ENCODE data around the gene ATG5. TPM values are rescaled to one million over a fixed set of nuclear protein-coding genes. Genes with fewer than 3 reads are reported as not detected.

The ATG5 gene
- total and polyA plus RNA-seq, 2 donors from 2014 or later = 26.5 to 31.6 TPM

GRCh38 chr6:106149472-106150069, 176.0 kb downstream of the ATG5 start:
- H3K36me3 ChIP-seq (ENCODE audit: control insufficient read depth in 2 of 3, insufficient read depth in 3 of 3, low read length in 3 of 3) = no peaks in the 10 kb centered on the region
- H3K4me1 ChIP-seq (ENCODE audit: control insufficient read depth in 2 of 3, insufficient read depth in 2 of 3, low read depth in 1 of 3, low read length in 3 of 3) = no peaks in the 10 kb centered on the region
- H3K27ac ChIP-seq (ENCODE audit: low read depth in 2 of 2, low read length in 2 of 2) = no peak overlapping the region
- FAIRE-seq (no peak), DNase-seq (no peak)
- H3K27me3 ChIP-seq (ENCODE audit: control insufficient read depth, insufficient read depth, low read length) = no peaks in the 10 kb centered on the region
- no peaks in the 10 kb centered on the region for H3K9me3 ChIP-seq (ENCODE audit: control insufficient read depth in 2 of 3, insufficient read depth in 1 of 3, low read length in 3 of 3)
- no peak overlapping the region for H3K9ac ChIP-seq (ENCODE audit: low read length in 3 of 3)
- no peak overlapping the region for H3K4me3 ChIP-seq (ENCODE audit: low read length in 3 of 3)
- TF ChIP-seq CTCF (IDR thresholded peaks at IDR 0.05; ENCODE audit: borderline replicate concordance, extremely low read depth, insufficient read depth) = no peak
- intact Hi-C loops (cut with DNase I) = no loop called here

- FAIRE-seq (no peak), DNase-seq (no peak)
- intact Hi-C loops (cut with DNase I) = no loop called here
- Histone ChIP-seq H3K4me1 (ENCODE audit: control insufficient read depth in 2 of 3, insufficient read depth in 2 of 3, low read depth in 1 of 3, low read length in 3 of 3) (no peaks in the 10 kb centered on the region), H3K36me3 (ENCODE audit: control insufficient read depth in 2 of 3, insufficient read depth in 3 of 3, low read length in 3 of 3) (no peaks in the 10 kb centered on the region), H3K27ac (ENCODE audit: low read depth in 2 of 2, low read length in 2 of 2) (no peak overlapping the region), H3K9me3 (ENCODE audit: control insufficient read depth in 2 of 3, insufficient read depth in 1 of 3, low read length in 3 of 3) (no peaks in the 10 kb centered on the region), H3K27me3 (ENCODE audit: control insufficient read depth, insufficient read depth, low read length) (no peaks in the 10 kb centered on the region), H3K9ac (ENCODE audit: low read length in 3 of 3) (no peak overlapping the region), H3K4me3 (ENCODE audit: low read length in 3 of 3) (no peak overlapping the region)
- TF ChIP-seq CTCF (IDR thresholded peaks at IDR 0.05; ENCODE audit: borderline replicate concordance, extremely low read depth, insufficient read depth) = no peak
Measured at GRCh38 chr6:106147476-106147875, 178.1 kb downstream of the ATG5 start.

GRCh38 chr6:106146852-106147351, 178.7 kb downstream of the ATG5 start:
- TF ChIP-seq CTCF (IDR thresholded peaks at IDR 0.05; ENCODE audit: borderline replicate concordance, extremely low read depth, insufficient read depth) = no peak
- Histone ChIP-seq H3K4me1 (ENCODE audit: control insufficient read depth in 2 of 3, insufficient read depth in 2 of 3, low read depth in 1 of 3, low read length in 3 of 3) (no peaks in the 10 kb centered on the region), H3K9me3 (ENCODE audit: control insufficient read depth in 2 of 3, insufficient read depth in 1 of 3, low read length in 3 of 3) (no peaks in the 10 kb centered on the region), H3K9ac (ENCODE audit: low read length in 3 of 3) (no peak overlapping the region), H3K36me3 (ENCODE audit: control insufficient read depth in 2 of 3, insufficient read depth in 3 of 3, low read length in 3 of 3) (no peaks in the 10 kb centered on the region), H3K27me3 (ENCODE audit: control insufficient read depth, insufficient read depth, low read length) (no peaks in the 10 kb centered on the region), H3K27ac (ENCODE audit: low read depth in 2 of 2, low read length in 2 of 2) (no peak overlapping the region), H3K4me3 (ENCODE audit: low read length in 3 of 3) (no peak overlapping the region)
- DNase-seq = no peak
- intact Hi-C loops (cut with DNase I) = no loop called here
- FAIRE-seq = no peak

Data from kidney (tissue), 14 donors.